ENCODE measurements around the gene CHRNB1. TPM values are rescaled to one million over a fixed set of nuclear protein-coding genes. Genes with fewer than 3 reads are reported as not detected.
"Not testable (repeated sequence)": the region's sequence is repeated elsewhere in the genome, so short reads cannot be mapped to it uniquely, and the experiment has no call there.

Gene CHRNB1
- total RNA-seq, 2 experiments from 2014 or later: 1.6 to 2.2 TPM

DNA sequence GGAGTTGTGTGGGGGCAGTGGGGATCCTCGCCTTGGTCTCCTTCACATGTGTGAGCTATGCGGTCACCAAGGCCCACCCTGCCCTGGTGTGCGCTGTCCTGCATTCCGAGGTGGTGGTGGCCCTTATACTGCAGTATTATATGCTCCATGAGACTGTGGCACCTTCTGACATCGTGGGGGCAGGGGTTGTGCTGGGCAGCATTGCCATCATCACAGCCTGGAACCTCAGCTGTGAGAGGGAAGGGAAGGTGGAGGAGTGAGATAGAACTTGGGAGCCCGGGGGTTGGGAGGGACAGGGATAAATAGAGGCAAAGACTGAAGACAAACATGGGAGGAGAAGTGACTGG lies 37.9 kb downstream of the CHRNB1 start:
- not testable (repeated sequence) for H3K36me3 ChIP-seq (ENCODE audit: insufficient read depth, low read length); H3K9me3 ChIP-seq (ENCODE audit: control insufficient read depth in 1 of 2, insufficient read depth in 1 of 2, low read length in 2 of 2); H3K9me3 Mint-ChIP-seq; H3K27me3 Mint-ChIP-seq; H3K27me3 ChIP-seq (ENCODE audit: control insufficient read depth in 1 of 2, insufficient read depth in 2 of 2, low read length in 2 of 2); ATAC-seq (ENCODE audit: poor library complexity)
- peak overlapping the region; percentile 94 for H3K4me3 Mint-ChIP-seq
- H3K36me3 Mint-ChIP-seq (ENCODE audit: low read depth): peaks cover 48% of the 10 kb centered on the region
- peak overlapping the region; percentile 99 for H3K27ac Mint-ChIP-seq
- H3K4me1 ChIP-seq (ENCODE audit: insufficient read depth, low read length): peaks cover 69% of the 10 kb centered on the region
- POLR2A ChIA-PET: interaction anchor here (2.2 to 6.6 kb wide), 8 partner anchors 27 to 205 kb away, joined by 9 to 156 read pairs (median 28); partner anchors contain the start of genes CHRNB1, FGF11, MPDU1 and TMEM102
- H3K27ac ChIP-seq (ENCODE audit: low read depth in 1 of 2, low read length in 2 of 2): peak overlapping the region; percentile 99
- CTCF ChIA-PET: interaction anchor here (6.2 kb wide), 1 partner anchor 45 kb away, joined by 61 read pairs; no protein-coding TSS in a partner anchor
- DNase-seq: peak in 1 of 14 experiments; percentile 28
- H3K4me1 Mint-ChIP-seq (ENCODE audit: low read depth): peaks cover 72% of the 10 kb centered on the region
- H3K4me3 ChIP-seq (ENCODE audit: low read length): peak overlapping the region; percentile 87
- intact Hi-C loops (cut with DNase I, micrococcal nuclease): loop anchor here (5.0 to 10.0 kb wide), 4 partner anchors 175 to 672 kb away; partner anchors contain the start of genes EIF5A (in 1 of the 2), PER1 (in 1 of the 2) and SLC16A13 (in 1 of the 2)

DNA sequence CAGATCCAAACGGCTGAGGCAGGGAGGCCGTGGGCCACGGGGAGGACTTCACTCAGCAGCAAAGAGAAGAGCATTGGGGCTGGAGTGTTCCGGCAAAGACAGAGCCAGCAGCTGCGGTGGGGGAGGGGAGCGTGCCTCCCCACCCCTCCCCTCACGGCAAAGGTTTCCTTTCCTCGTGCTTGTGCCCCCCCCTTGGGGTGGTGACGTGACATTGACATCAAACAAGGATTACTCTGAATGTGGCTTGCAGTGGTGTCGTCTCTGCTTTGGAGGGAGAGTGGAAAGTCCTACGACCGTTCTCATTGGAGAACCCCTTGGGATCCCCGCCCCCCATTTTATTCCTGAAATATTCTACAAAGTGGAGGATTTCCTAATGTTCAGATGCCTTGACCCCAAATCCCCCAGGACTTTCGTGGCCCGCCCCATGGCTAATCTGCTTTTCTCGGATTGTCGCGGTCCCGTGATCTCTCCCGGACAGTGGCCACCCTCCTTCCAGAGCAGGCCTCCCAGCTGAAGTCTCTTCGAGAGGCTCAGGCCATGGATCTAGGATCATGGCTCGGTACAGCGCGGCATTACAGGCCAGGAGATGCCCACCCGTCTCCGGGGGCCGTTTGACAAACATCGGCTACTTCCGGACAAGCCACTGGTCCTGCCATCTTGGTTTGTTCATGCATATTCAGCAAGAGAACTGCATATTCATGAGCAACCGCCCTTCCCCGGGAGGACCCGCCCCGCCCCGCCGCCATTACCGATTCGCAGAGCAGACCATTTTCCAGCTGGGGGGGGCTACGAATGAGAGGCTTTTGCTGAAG lies 38.6 kb downstream of the CHRNB1 start:
- TF ChIP-seq, protein P1, sequence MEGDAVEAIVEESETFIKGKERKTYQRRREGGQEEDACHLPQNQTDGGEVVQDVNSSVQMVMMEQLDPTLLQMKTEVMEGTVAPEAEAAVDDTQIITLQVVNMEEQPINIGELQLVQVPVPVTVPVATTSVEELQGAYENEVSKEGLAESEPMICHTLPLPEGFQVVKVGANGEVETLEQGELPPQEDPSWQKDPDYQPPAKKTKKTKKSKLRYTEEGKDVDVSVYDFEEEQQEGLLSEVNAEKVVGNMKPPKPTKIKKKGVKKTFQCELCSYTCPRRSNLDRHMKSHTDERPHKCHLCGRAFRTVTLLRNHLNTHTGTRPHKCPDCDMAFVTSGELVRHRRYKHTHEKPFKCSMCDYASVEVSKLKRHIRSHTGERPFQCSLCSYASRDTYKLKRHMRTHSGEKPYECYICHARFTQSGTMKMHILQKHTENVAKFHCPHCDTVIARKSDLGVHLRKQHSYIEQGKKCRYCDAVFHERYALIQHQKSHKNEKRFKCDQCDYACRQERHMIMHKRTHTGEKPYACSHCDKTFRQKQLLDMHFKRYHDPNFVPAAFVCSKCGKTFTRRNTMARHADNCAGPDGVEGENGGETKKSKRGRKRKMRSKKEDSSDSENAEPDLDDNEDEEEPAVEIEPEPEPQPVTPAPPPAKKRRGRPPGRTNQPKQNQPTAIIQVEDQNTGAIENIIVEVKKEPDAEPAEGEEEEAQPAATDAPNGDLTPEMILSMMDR (IDR thresholded peaks at IDR 0.05): no peak
- H3K27ac Mint-ChIP-seq: peak overlapping the region; percentile 99
- H3K27me3 Mint-ChIP-seq: no peaks in the 10 kb centered on the region
- H3K36me3 Mint-ChIP-seq (ENCODE audit: low read depth): peaks cover 48% of the 10 kb centered on the region
- intact Hi-C loops (cut with DNase I, micrococcal nuclease): loop anchor here (1.0 to 10.0 kb wide), 10 partner anchors 28 to 671 kb away; partner anchors contain the start of genes EIF5A (in 1 of the 2), PER1 (in 1 of the 2), SENP3 (in 1 of the 2) and SLC16A13 (in 1 of the 2)
- peaks cover 7% of the 10 kb centered on the region for H3K36me3 ChIP-seq (ENCODE audit: insufficient read depth, low read length)
- H3K4me3 Mint-ChIP-seq: peak overlapping the region; percentile 94
- H3K4me1 ChIP-seq (ENCODE audit: insufficient read depth, low read length): peaks cover 69% of the 10 kb centered on the region
- H3K27me3 ChIP-seq (ENCODE audit: control insufficient read depth in 1 of 2, insufficient read depth in 2 of 2, low read length in 2 of 2): no peaks in the 10 kb centered on the region
- ATAC-seq (ENCODE audit: poor library complexity) (peak; percentile 65), DNase-seq (peak; percentile 91 to 97 (median 95))
- no peaks in the 10 kb centered on the region for H3K9me3 ChIP-seq (ENCODE audit: control insufficient read depth in 1 of 2, insufficient read depth in 1 of 2, low read length in 2 of 2)
- H3K9me3 Mint-ChIP-seq: no peaks in the 10 kb centered on the region
- peak overlapping the region; percentile 99 for H3K27ac ChIP-seq (ENCODE audit: low read depth in 1 of 2, low read length in 2 of 2)
- peak overlapping the region; percentile 87 for H3K4me3 ChIP-seq (ENCODE audit: low read length)
- peaks cover 68% of the 10 kb centered on the region for H3K4me1 Mint-ChIP-seq (ENCODE audit: low read depth)
- ChIA-PET POLR2A (interaction anchor here (0.6 to 6.6 kb wide), 35 partner anchors 6 to 812 kb away, joined by 3 to 156 read pairs (median 7); partner anchors contain the start of genes ACAP1, CHRNB1, CTC1 and CTDNEP1), CTCF (interaction anchor here (6.2 kb wide), 1 partner anchor 46 kb away, joined by 61 read pairs; no protein-coding TSS in a partner anchor)

DNA sequence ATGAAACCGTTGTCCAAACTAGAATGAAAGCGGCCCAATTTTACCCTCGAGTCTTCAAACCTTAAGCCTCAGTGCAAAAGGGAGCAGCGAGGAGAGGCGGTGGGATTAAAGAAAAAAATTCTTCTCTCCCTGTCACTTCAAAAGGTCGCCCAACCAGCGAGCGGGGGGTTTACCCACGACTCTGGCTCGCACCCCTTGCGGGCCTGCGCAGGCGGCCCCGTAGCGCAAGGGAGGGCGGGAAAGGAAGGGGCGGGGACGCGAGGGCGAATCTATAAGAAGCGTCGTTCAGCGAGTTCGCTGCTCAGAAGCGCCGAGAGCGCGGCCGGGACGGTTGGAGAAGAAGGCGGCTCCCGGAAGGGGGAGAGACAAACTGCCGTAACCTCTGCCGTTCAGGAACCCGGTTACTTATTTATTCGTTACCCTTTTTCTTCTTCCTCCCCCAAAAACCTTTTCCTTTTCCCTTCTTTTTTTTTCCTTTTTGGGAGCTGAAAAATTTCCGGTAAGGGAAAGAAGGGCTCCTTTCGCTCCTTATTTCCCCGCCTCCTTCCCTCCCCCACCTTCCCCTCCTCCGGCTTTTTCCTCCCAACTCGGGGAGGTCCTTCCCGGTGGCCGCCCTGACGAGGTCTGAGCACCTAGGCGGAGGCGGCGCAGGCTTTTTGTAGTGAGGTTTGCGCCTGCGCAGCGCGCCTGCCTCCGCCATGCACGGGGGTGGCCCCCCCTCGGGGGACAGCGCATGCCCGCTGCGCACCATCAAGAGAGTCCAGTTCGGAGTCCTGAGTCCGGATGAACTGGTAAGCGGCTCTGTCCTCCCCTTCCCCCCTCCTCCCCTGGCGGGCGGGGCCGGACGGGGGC lies 39.4 kb downstream of the CHRNB1 start, which contains the start of gene POLR2A:
TSS of gene POLR2A (plus strand) at position 300 of the 852 bp plus-strand sequence.
- Mint-ChIP-seq H3K27ac (peak within 1 kb of the TSS; percentile 99), H3K9me3 (no peaks in the 10 kb centered on the region), H3K4me3 (peak within 1 kb of the TSS; percentile 94), H3K4me1 (ENCODE audit: low read depth) (peaks cover 72% of the 10 kb centered on the region), H3K27me3 (no peaks in the 10 kb centered on the region), H3K36me3 (ENCODE audit: low read depth) (peaks cover 50% of the 10 kb centered on the region)
- Histone ChIP-seq H3K27ac (ENCODE audit: low read depth in 1 of 2, low read length in 2 of 2) (peak within 1 kb of the TSS; percentile 99), H3K27me3 (ENCODE audit: control insufficient read depth in 1 of 2, insufficient read depth in 2 of 2, low read length in 2 of 2) (no peaks in the 10 kb centered on the region), H3K36me3 (ENCODE audit: insufficient read depth, low read length) (peaks cover 7% of the 10 kb centered on the region), H3K4me3 (ENCODE audit: low read length) (peak within 1 kb of the TSS; percentile 87), H3K9me3 (ENCODE audit: control insufficient read depth in 1 of 2, insufficient read depth in 1 of 2, low read length in 2 of 2) (no peaks in the 10 kb centered on the region), H3K4me1 (ENCODE audit: insufficient read depth, low read length) (peaks cover 73% of the 10 kb centered on the region)
- peak; percentile 96 to 100 (median 98) for DNase-seq
- ChIA-PET POLR2A (interaction anchor here (0.6 to 6.6 kb wide), 36 partner anchors 7 to 811 kb away, joined by 3 to 156 read pairs (median 6); partner anchors contain the start of genes ACAP1, CHRNB1, CNTROB and CTC1), CTCF (interaction anchor here (0.9 to 6.2 kb wide), 3 partner anchors 44 to 77 kb away, joined by 3 to 61 read pairs (median 6); no protein-coding TSS in a partner anchor)
- peak; percentile 66 for ATAC-seq (ENCODE audit: poor library complexity)
- intact Hi-C loops (cut with DNase I, micrococcal nuclease): loop anchor here (1.0 to 10.0 kb wide), 10 partner anchors 29 to 671 kb away; partner anchors contain the start of genes EIF5A (in 1 of the 2), PER1 (in 1 of the 2), SENP3 (in 1 of the 2) and SLC16A13 (in 1 of the 2)
- TF ChIP-seq, protein P1 (IDR thresholded peaks at IDR 0.05): no peak
